NCI-H1436 (cell line): ENCODE data around the gene CACNG6.
A peak's percentile ranks its signal among the peaks of the same experiment; 100 is the strongest.

Source experiments
- DNase-seq: peaks from one replicate; lab custom pipeline; 2025; lab: John Stamatoyannopoulos, UW

Gene CACNG6

GRCh38 chr19:53969366-53969765 is 22.1 kb upstream of the CACNG6 start:
- DNase-seq, result no peak

GRCh38 chr19:53971673-53972072 is 19.8 kb upstream of the CACNG6 start:
- DNase-seq, result no peak

GRCh38 chr19:53977429-53977990 is 13.9 kb upstream of the CACNG6 start:
- DNase-seq, result peak; percentile 50

GRCh38 chr19:53977991-53978731 is 13.3 kb upstream of the CACNG6 start:
- DNase-seq, result no peak

GRCh38 chr19:53978975-53979801 is 12.2 kb upstream of the CACNG6 start:
- DNase-seq, result no peak

GRCh38 chr19:53980539-53981375 is 10.7 kb upstream of the CACNG6 start:
- no peak for DNase-seq

- no peak for DNase-seq
These were observed 10.0 kb upstream of the CACNG6 start for GRCh38 chr19:53981376-53981951.

- no peak for DNase-seq
These were observed 9.4 kb upstream of the CACNG6 start for GRCh38 chr19:53982001-53982451.

GRCh38 chr19:53982611-53983010 is 8.8 kb upstream of the CACNG6 start:
- DNase-seq, result no peak

- DNase-seq, result no peak
These were observed 7.8 kb upstream of the CACNG6 start for GRCh38 chr19:53983457-53984289.

GRCh38 chr19:53985863-53986262 is 5.6 kb upstream of the CACNG6 start:
- DNase-seq, result no peak

GRCh38 chr19:53988981-53989380 is 2.5 kb upstream of the CACNG6 start:
- no peak for DNase-seq

- DNase-seq, result no peak
These were observed 1.6 kb upstream of the CACNG6 start for GRCh38 chr19:53989600-53990533.

GRCh38 chr19:53992211-53992610 is 774 bp downstream of the CACNG6 start:
- DNase-seq, result no peak

GRCh38 chr19:53992815-53993214 is 1.4 kb downstream of the CACNG6 start:
- no peak for DNase-seq

- DNase-seq, result no peak
These were observed 2.0 kb downstream of the CACNG6 start for GRCh38 chr19:53993448-53993847.

GRCh38 chr19:53994811-53995210 is 3.4 kb downstream of the CACNG6 start:
- DNase-seq, result no peak

- no peak for DNase-seq
These were observed 6.8 kb downstream of the CACNG6 start for GRCh38 chr19:53998223-53998622.

GRCh38 chr19:53999694-54000093 is 8.3 kb downstream of the CACNG6 start:
- DNase-seq, result no peak

- DNase-seq, result no peak
These were observed 10.1 kb downstream of the CACNG6 start for GRCh38 chr19:54001496-54001895.
